ENCODE data around the gene CHAT.

The CHAT gene

DNA sequence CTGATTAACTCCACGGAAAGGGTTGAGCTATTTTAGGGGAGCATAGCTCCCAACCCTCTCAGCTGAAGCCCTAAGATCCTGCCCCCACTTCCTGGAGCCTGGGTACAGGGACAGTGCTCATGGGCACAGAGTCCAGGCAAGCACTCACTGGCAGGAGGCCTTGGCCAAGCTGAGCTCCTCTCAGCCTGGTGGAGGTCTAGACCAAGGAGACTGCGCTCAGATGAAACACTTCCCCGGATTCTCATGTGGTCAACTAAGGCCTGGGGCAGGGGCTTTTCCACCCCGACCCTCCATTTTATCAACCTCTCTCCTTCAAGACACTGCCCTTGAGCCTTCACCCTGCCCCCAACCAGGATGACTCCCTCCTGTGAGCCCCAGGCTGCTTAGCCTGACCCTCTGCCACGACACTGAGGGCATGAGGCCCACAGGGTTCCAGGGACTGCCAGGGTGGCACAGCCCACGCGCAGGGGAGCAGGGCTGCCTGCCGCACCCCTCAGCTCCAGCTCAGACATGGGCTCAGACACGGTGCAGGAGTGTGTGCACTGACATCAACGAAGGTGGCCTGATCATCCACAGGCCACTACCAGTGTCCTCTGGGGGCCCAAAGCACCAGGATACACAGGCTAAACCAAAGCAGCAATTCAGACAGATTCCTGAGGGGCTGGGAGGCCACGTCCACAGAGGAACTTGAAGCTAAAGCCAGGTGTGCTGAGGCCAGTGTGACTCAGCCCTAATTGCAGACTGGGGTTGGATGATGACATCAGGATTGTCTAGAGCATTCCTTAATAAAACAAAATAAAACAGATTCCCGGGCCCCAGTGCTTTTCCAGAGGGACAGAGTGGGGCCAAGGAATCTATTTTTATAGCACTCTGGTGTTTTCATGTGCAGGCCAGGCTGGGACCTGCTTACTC lies 18.8 kb downstream of the CHAT start:
- no peak for DNase-seq

GRCh38 chr10:49633327-49634068 lies 19.7 kb downstream of the CHAT start:
- no peak for DNase-seq

DNA sequence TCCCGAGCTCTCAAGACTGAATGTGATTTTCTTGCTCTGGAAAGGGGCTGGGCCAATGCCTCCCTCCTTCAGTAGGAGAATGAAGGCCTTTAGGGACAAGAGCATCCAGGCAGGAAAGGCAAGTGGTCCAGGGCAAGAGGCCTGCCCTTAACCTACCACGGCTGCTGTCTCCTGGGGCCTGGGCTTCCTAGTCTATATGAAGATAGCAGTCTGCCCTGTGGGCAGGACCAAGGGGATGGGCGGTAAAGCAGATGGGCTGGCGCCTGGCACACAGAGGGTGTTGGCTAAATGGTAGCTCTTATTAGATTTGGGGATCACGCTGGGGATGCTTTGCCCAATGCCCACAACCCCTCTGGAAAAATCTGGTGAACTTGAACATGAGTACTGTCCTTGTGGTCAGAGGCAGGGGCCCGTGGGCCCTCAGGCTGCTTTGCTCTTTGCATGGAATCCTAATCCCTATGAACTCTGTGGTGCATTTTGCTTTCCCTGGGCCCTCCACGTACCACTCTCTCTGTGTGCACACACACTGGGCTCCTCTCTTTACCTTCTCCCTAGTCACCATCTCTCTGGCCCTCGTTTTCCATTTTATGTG lies 20.3 kb downstream of the CHAT start:
- no peak for DNase-seq

GRCh38 chr10:49642311-49642710 lies 28.5 kb downstream of the CHAT start:
- no peak for DNase-seq

GRCh38 chr10:49643241-49644034 lies 29.6 kb downstream of the CHAT start:
- DNase-seq: no peak

GRCh38 chr10:49644035-49644646 lies 30.3 kb downstream of the CHAT start:
- no peak for DNase-seq

GRCh38 chr10:49645417-49645816 lies 31.6 kb downstream of the CHAT start:
- no peak for DNase-seq

- no peak for DNase-seq
Measured at GRCh38 chr10:49645871-49646870, 32.3 kb downstream of the CHAT start.

GRCh38 chr10:49647554-49647953 lies 33.7 kb downstream of the CHAT start:
- no peak for DNase-seq

DNA sequence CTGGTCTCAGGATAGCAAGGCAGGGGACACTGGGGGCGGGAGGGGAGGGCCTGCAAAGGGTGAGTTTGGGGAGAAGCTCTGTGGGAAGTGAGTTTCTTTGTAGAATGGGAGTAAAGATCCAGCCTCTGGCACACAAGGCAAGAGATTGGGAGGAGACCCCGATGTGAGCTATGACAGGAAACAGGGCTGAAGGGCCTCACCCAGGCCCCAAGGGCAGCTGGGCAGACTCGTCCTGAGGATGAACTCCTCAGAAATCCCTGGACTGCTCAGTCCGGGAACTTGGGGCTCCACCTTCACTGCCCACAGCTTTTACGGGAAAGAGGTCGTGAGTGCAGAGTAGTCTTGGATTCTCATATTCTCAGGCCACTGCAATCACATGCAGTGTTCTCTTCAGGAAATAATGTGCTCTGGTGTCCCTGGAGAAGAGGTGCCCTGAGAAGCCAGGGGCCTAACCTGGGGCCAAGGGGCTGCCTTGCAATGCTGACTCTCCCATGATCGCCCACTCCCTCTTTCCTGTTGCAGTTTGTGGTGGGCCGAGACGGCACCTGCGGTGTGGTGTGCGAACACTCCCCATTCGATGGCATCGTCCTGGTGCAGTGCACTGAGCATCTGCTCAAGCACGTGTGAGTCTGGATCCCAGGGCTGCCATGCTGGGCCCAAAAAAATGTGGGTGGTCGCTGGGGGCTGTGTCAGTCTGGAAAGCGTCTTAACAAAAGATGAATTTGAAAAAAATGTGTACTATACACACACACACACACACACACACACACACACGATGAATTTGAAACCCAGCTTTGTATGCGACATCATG lies 34.4 kb downstream of the CHAT start:
- no peak for DNase-seq

DNA sequence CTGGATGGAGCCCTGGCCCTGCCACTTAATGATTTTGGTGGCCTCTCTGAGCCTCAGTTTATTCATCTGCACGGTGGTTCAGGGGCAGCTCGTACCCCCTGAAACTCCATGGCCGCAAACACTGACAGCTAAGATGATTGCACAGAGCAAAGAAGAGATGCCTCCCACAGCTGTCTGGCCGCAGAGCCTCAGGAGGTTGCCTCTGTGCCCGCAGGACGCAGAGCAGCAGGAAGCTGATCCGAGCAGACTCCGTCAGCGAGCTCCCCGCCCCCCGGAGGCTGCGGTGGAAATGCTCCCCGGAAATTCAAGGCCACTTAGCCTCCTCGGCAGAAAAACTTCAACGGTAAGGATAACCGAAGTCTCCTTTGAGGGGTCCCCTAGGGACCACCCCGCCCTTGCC lies 35.5 kb downstream of the CHAT start:
- peak; percentile 59 for DNase-seq

GRCh38 chr10:49649936-49650723 lies 36.3 kb downstream of the CHAT start:
- DNase-seq: no peak

GRCh38 chr10:49650724-49651034 lies 36.8 kb downstream of the CHAT start:
- DNase-seq: no peak

- no peak for DNase-seq
Measured at GRCh38 chr10:49651039-49651835, 37.4 kb downstream of the CHAT start.

DNA sequence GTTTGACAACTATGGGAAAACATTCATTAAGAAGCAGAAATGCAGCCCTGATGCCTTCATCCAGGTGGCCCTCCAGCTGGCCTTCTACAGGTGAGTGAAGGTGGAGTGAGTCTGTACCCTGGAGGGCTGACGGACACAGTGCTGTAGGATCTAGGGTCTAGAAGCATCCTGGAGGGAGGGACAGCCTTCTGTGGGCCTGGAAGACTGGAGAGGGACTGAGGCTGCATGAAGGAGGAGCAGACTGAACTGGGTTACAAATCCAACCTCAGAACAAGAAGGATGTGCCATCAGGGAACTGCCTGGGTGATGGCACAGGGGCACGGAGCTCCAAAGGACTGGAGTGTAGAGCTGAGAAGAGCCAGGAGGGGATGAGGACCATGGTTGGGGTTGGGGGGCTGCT lies 38.1 kb downstream of the CHAT start:
- no peak for DNase-seq

DNA sequence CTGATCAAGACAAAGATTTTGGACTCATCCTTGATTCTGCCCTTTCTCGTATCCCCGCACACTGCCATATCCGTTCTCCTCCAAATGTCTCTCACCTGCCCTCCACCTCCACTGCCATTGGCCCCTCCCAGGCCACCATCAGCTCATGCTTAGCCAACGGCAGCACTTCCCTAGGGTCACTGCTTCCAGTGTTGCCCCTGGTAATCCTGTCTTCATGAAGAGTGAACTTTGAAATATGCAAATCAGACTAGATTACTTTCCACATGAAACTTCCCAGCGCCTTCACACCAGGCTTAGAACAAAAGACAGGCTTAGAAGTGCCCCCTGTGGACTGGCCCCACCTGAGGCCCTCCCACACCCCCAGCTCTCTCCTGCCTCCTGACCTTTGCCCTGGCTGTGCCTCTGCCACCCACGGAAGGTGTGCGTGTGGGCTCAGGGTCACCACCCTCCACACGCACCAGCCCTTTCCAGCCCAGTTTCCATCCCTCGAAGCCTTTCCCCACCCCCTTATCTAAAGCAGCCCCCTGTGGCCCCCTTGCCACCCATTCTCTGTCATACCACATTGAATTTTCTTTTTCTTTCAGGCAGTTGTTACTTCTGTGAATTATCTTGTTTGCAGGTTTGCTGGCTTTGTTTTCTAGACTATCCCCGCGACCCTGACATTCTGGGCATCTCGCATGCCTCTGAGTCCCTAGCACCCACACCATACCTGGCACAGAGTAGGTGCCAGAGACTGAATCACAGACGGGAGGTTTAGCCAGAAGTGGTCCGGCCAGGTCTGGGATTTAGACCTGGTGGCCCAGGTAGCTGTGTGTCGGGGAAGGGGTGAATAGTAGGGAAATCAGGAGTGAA lies 38.8 kb downstream of the CHAT start:
- DNase-seq: no peak

GRCh38 chr10:49653273-49653929 lies 39.6 kb downstream of the CHAT start:
- DNase-seq: no peak

All from activated CD8-positive, alpha-beta memory T cell treated with anti-CD3 and anti-CD28 coated beads, Interleukin-2, amount 50 U/mL, for 48 hours (primary cell).